Measurements from ENCODE around the gene SLC12A7.

Gene SLC12A7

GRCh38 chr5:1050423-1051365, 61.2 kb downstream of the SLC12A7 start:
- no peak for DNase-seq (ENCODE audit: low spot score)

DNA sequence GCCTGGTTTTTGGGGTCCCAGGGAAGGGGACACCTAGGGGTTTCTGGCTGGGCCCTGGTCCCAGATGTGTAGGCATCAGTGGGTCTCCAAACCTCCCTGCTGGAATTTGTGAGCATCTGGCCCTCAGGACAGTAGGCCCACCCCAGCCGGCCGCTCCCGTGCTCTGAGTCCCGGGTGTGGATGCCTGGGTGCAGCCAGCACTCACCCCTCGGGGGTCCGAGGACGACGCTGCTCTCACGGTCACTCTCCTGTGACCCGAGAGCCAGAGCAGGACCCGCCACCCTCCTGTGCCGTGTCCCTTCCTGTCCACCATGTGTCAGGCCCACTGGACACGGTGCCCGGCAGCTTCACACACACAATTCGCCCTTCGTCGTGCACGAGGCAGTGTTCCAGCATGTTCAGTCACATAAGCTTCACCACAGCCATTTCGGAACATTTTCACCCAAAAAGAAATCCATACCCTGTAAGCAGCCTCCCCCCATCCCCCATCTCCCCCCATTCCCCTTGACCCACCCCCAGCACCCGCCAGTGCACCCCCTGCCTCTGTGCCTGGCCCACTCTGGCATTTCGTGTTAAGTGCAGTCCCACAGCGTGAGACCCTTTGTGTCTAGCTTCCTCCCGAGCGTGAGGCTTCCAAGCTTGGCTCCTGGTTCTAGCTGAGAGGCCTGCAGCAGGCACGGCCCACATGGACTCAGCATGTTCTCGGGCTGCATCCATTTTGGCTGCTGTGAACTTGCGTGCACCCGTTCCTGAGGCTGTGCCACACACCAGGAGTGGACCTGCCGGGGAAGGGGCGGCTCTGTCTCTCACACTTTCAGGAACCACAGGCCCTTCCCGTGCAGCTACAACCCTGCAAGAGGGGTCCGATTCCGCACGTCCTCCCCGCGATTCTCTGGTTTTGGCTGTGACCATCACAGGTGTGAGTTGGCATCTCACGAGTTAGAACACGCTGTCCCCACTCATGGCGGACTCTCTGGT, 62.7 kb downstream of the SLC12A7 start:
- no peak for DNase-seq (ENCODE audit: low spot score)

DNA sequence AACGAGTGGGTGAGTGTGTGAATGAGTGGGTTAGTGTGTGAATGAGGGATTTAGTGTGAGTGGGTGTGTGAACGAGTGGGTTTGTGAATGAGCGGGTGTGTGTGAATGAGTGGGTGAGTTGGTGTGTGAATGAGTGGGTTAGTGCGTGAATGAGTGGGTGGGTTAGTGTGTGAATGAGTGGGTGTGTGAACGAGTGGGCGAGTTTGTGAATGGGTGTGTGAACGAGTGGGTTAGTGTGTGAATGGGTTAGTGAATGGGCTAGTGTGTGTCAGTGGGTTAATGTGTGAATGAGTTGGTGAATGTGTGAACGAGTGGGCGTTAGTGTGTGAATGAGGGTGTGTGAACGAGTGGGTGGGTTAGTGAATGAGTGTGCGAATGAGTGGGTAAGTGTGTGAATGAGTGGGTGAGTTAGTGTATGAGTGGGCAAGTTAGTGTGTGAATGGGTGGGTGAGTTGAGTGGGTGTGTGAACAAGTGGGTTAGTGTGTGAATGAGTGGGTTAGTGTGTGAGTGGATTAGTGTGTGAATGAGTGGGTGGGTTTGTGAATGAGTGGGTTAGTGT, 63.6 kb downstream of the SLC12A7 start:
- DNase-seq (ENCODE audit: low spot score), result no peak

DNA sequence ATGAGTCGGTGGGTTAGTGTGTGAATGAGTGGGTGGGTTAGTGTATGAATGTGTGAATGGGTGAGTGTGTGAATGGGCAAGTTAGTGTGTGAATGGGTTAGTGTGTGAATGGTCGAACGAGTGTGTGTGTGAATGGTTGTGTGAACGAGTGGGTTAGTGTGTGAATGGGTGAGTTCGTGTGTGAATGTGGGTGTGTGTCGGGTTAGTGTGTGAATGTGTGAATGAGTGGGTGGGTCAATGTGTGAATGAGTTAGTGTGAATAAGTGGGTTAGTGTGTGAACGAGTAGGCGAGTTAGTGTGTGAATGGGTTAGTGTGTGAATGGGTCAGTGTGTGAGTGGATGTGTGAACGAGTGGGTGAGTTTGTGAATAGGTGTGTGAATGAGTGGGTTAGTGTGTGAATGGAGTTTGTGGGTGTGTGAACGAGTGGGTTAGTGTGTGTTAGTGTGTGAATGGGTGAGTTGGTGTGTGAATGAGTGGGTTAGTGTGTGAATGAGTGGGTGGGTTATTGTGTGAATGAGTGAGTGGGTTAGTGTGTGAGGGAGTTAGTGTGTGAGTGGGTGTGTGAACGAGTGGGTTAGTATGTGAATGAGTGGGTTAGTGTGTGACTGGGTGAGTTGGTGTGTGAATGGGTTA, 64.4 kb downstream of the SLC12A7 start:
- no peak for DNase-seq (ENCODE audit: low spot score)

DNA sequence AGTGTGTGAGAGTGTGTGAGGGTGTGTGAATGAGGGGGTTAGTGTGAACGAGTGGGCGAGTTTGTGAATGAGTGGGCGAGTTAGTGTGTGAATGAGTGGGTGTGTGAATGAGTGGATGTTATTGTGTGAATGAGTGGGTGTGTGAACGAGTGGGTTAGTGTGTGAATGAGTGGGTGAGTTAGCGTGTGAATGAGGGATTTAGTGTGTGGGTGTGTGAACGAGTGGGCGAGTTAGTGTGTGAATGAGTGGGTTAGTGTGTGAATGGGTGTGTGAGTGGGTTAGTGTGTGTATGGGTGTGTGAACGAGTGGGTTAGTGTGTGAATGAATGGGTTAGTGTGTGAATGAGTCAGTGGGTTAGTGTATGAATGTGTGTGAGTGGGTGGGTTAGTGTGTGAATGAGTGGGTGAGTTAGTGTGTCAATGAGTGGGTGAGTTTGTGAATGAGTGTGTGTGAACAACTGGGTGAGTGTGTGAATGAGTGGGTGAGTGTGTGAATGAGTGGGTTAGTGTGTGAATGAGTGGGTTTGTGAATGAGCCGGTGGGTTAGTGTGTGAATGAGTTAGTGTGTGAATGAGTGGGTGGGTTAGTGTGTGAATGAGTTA, 65.8 kb downstream of the SLC12A7 start:
- DNase-seq (ENCODE audit: low spot score), result no peak

DNA sequence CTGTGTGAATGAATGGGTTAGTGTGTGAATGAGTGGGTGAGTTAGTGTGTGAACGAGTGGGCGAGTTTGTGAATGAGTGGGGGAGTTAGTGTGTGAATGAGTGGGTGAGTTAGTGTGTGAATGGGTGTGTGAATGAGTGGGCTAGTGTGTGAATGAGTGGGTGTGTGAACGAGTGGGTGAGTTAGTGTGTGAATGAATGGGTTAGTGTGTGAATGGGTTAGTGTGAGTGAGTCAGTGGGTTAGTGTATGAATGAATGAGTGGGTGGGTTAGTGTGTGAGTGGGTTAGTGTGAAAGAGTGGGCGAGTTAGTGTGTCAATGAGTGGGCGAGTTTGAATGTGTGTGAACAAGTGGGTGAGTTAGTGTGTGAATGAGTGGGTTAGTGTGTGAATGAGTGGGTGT, 67.7 kb downstream of the SLC12A7 start:
- no peak for DNase-seq (ENCODE audit: low spot score)

GRCh38 chr5:1043327-1043726, 68.5 kb downstream of the SLC12A7 start:
- no peak for DNase-seq (ENCODE audit: low spot score)

GRCh38 chr5:1042626-1043025, 69.2 kb downstream of the SLC12A7 start:
- DNase-seq (ENCODE audit: low spot score), result no peak

- no peak for DNase-seq (ENCODE audit: low spot score)
Observed at GRCh38 chr5:1041225-1042143, 70.4 kb downstream of the SLC12A7 start.

GRCh38 chr5:1040571-1040970, 71.3 kb downstream of the SLC12A7 start:
- no peak for DNase-seq (ENCODE audit: low spot score)

DNA sequence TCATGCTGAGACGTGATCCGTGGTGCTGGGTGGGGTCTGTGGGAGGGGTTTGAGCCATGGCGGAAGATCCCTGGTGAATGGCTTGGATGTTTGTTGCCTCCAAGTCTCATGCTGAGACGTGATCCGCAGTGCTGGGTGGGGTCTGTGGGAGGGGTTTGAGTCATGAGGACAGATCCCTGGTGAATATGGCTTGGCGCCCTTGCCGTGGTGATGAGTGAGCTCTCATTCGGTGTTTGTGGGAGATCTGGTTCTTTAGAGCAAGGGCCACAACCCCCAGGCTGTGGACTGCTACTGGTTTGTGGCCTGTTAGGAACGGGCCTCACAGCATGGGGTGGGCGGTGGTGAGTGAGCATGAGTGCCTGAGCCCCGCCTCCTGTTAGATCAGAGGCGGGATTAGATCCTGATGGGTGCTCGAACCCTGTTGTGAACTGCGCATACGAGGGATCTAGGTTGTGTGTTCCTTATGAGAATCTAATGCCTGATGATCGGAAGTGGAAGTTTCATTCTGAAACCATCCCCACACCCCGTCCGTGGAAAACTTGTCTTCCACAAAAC, 72.1 kb downstream of the SLC12A7 start:
- DNase-seq (ENCODE audit: low spot score), result no peak

- no peak for DNase-seq (ENCODE audit: low spot score)
Observed at GRCh38 chr5:1039210-1039548, 72.7 kb downstream of the SLC12A7 start.

GRCh38 chr5:1038417-1039209, 73.2 kb downstream of the SLC12A7 start:
- DNase-seq (ENCODE audit: low spot score), result no peak

DNA sequence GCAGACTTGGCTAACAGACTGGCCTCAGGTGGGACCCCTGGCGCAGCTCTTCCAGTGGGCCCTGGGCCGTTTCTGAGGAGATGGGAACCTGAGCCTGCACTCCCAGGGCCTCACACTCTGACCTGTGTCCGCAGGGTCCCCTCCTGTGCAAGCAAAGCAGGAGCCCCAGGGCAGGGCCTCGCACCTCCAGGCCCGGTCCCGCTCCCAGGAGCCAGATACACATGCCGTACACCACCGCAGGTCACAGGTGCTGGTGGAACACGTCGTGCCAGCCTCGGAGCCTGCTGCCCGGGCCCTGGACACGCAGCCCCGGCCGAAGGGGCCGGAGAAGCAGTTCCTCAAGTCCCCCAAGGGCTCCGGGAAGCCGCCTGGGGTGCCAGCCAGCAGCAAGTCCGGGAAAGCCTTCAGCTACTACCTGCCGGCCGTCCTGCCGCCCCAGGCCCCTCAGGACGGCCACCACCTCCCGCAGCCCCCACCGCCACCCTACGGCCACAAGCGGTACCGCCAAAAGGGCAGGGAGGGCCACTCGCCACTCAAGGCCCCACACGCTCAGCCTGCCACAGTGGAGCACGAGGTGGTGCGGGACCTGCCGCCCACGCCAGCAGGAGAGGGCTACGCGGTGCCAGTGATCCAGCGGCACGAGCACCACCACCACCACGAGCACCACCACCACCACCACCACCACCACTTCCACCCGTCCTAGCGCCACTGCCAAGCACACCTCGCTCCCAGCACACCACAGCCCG, 74.0 kb downstream of the SLC12A7 start:
- DNase-seq (ENCODE audit: low spot score), result no peak

- no peak for DNase-seq (ENCODE audit: low spot score)
Observed at GRCh38 chr5:1037123-1037670, 74.7 kb downstream of the SLC12A7 start.

DNA sequence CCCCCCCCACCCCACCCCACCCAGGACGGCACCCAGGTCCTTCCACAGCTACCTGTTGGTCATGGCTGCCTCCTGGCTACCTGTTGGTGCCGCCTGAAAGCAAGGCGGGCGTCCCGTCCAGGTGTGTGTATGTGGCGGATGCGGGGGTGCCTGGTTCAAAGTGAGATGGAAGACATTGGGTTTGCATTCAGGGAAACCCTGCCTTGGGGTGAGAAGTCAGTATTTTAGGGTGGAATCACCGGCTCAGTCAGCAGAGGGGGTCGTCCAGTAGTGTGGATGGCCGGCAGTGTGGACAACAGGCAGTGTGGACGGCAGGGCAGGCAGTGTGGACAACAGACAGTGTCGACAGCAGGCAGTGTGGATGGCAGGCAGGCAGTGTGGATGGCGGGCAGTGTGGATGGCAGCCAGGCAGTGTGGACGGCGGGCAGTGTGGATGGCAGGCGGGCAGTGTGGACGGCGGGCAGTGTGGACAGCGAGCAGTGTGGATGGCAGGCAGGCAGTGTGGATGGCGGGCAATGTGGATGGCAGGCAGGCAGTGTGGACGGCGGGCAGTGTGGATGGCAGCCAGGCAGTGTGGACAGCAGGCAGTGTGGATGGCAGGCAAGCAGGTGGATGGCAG, 75.2 kb downstream of the SLC12A7 start:
- DNase-seq (ENCODE audit: low spot score), result no peak

GRCh38 chr5:1035421-1036405, 76.2 kb downstream of the SLC12A7 start:
- DNase-seq (ENCODE audit: low spot score), result no peak

All from CD4-positive, alpha-beta T cell treated with Interleukin-15 for 4 hours (primary cell).